ENCODE results near the gene ARHGDIB.
A peak's percentile ranks its signal among the peaks of the same experiment; 100 is the strongest.

GRCh38 chr12:14937014-14937413 is 24.4 kb downstream of the ARHGDIB start:
- TF ChIP-seq, protein P1, sequence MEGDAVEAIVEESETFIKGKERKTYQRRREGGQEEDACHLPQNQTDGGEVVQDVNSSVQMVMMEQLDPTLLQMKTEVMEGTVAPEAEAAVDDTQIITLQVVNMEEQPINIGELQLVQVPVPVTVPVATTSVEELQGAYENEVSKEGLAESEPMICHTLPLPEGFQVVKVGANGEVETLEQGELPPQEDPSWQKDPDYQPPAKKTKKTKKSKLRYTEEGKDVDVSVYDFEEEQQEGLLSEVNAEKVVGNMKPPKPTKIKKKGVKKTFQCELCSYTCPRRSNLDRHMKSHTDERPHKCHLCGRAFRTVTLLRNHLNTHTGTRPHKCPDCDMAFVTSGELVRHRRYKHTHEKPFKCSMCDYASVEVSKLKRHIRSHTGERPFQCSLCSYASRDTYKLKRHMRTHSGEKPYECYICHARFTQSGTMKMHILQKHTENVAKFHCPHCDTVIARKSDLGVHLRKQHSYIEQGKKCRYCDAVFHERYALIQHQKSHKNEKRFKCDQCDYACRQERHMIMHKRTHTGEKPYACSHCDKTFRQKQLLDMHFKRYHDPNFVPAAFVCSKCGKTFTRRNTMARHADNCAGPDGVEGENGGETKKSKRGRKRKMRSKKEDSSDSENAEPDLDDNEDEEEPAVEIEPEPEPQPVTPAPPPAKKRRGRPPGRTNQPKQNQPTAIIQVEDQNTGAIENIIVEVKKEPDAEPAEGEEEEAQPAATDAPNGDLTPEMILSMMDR (conservative IDR thresholded peaks at IDR 0.05; ENCODE audit: low read depth in 2 of 2) = peak in 1 of 2 experiments; percentile 16; a peak in 1 of 4 replicates
- no peak for TF ChIP-seq POLR2AphosphoS5 (IDR thresholded peaks at IDR 0.05; ENCODE audit: low read depth)
- TF ChIP-seq EZH2phosphoT487 (IDR thresholded peaks at IDR 0.05; ENCODE audit: unreplicated experiment) = no peak
- no peak for TF ChIP-seq JUNB (IDR thresholded peaks at IDR 0.05; ENCODE audit: unreplicated experiment)
- TF ChIP-seq, protein P2, sequence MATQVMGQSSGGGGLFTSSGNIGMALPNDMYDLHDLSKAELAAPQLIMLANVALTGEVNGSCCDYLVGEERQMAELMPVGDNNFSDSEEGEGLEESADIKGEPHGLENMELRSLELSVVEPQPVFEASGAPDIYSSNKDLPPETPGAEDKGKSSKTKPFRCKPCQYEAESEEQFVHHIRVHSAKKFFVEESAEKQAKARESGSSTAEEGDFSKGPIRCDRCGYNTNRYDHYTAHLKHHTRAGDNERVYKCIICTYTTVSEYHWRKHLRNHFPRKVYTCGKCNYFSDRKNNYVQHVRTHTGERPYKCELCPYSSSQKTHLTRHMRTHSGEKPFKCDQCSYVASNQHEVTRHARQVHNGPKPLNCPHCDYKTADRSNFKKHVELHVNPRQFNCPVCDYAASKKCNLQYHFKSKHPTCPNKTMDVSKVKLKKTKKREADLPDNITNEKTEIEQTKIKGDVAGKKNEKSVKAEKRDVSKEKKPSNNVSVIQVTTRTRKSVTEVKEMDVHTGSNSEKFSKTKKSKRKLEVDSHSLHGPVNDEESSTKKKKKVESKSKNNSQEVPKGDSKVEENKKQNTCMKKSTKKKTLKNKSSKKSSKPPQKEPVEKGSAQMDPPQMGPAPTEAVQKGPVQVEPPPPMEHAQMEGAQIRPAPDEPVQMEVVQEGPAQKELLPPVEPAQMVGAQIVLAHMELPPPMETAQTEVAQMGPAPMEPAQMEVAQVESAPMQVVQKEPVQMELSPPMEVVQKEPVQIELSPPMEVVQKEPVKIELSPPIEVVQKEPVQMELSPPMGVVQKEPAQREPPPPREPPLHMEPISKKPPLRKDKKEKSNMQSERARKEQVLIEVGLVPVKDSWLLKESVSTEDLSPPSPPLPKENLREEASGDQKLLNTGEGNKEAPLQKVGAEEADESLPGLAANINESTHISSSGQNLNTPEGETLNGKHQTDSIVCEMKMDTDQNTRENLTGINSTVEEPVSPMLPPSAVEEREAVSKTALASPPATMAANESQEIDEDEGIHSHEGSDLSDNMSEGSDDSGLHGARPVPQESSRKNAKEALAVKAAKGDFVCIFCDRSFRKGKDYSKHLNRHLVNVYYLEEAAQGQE (IDR thresholded peaks at IDR 0.05; ENCODE audit: unreplicated experiment) = no peak
- no peak for TF ChIP-seq ZNF114 (CRISPR knock-in tag; IDR thresholded peaks at IDR 0.05)
- TF ChIP-seq CREB1 (CRISPR knock-in tag; IDR thresholded peaks at IDR 0.05; ENCODE audit: low read depth) = no peak
- no peak for TF ChIP-seq EZH2 (IDR thresholded peaks at IDR 0.05; ENCODE audit: low read depth, unreplicated experiment)
- no peak for TF ChIP-seq STAT1 (IDR thresholded peaks at IDR 0.05; ENCODE audit: unreplicated experiment)
- no peak for TF ChIP-seq ETS1 (IDR thresholded peaks at IDR 0.05)
- TF ChIP-seq ZNF331 (CRISPR knock-in tag; IDR thresholded peaks at IDR 0.05; ENCODE audit: low read depth) = no peak
- TF ChIP-seq NANOG (IDR thresholded peaks at IDR 0.05; ENCODE audit: borderline replicate concordance) = no peak
- TF ChIP-seq ZNF462 (CRISPR knock-in tag; IDR thresholded peaks at IDR 0.05) = no peak
